RWPE2 (cell line): ENCODE results near the gene RXRA.
A peak's percentile ranks its signal among the peaks of the same experiment; 100 is the strongest.

ENCODE experiments used
- ATAC-seq: fragments of 200-7000 bp; cut with Tn5 transposase; 3 replicates; pipeline ENCODE4 v1.9.1; 2021; ENCODE audit warnings: low read depth
- DNase-seq: peaks from one replicate; pipeline ENCODE4 v3.0.0-alpha.2; 2020; ENCODE audit warnings: low spot score
- H3K27ac ChIP-seq: fragments of 450-650 bp; 2 replicates; pipeline ENCODE4 v1.5.1; 2017; ENCODE audit warnings: mild to moderate bottlenecking; ENCODE audit not compliant: poor library complexity, severe bottlenecking
- H3K27me3 ChIP-seq: fragments of 250-450 bp; sonication (Bioruptor Pico); 2 replicates; pipeline ENCODE4 v1.5.1; 2021; ENCODE audit warnings: mild to moderate bottlenecking, moderate library complexity; ENCODE audit not compliant: insufficient read depth, poor library complexity, severe bottlenecking
- H3K36me3 ChIP-seq: fragments of 250-450 bp; sonication (Bioruptor Pico); 2 replicates; pipeline ENCODE4 v1.5.1; 2020; ENCODE audit warnings: low read depth, mild to moderate bottlenecking, moderate library complexity
- H3K4me1 ChIP-seq: fragments of 250-450 bp; sonication (Bioruptor Pico); 2 replicates; pipeline ENCODE4 v1.5.1; 2021; ENCODE audit warnings: mild to moderate bottlenecking, moderate library complexity; ENCODE audit not compliant: insufficient read depth, poor library complexity, severe bottlenecking
- H3K4me3 ChIP-seq: fragments of 250-450 bp; sonication (Bioruptor Pico); 2 replicates; pipeline ENCODE4 v1.5.1; 2021; ENCODE audit warnings: mild to moderate bottlenecking, moderate library complexity; ENCODE audit not compliant: severe bottlenecking
- H3K9me3 ChIP-seq: fragments of 250-450 bp; sonication (Bioruptor Pico); 2 replicates; pipeline ENCODE4 v1.5.1; 2021; ENCODE audit warnings: mild to moderate bottlenecking, moderate library complexity; ENCODE audit not compliant: severe bottlenecking
- CTCF ChIP-seq: fragments of 450-650 bp; IDR thresholded peaks from one replicate; pipeline ENCODE4 v1.5.1; 2017; ENCODE audit warnings: mild to moderate bottlenecking, moderate library complexity; ENCODE audit not compliant: poor library complexity, severe bottlenecking

The RXRA gene

DNA sequence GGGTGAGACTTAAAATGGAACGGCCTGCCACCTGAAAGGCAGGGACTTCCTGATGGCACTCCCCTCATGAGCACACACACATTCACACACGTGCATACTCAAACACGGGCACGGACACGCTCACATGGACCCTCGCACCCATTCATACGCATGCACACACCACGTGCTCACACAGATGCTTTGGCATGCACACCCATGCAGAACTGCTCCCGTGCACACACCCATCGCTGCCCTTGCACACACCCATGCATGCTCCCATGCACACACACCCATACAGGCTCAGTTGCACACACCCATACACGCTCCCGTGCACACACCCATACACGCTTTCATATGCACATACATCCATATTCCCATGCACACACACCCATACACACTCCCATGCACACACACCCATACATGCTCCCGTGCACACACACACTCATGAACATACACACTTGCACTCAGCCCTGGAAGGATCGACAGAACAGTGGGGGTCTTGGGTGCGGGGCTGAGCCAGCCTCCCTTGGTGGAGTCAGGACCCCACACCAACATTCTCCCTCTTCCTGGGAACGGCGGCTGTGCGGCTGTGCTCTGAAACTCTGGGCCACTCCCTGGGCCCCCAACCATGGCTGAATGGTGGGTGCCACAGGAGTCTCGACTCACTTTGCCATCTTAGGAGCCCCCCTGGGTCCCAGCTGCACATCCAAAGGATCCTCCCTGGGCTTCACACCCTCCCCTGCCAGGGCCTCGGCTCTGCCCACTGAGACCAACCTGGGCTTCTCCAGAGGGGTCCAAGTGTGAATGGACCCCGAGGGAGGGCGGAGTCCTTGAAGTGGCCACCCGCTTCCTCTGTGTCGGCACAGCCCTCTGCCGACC lies 115.2 kb downstream of the RXRA start:
- Histone ChIP-seq H3K27me3 (no peaks in the 10 kb centered on the region), H3K4me1 (peaks cover 4% of the 10 kb centered on the region), H3K4me3 (no peak overlapping the region), H3K36me3 (peaks cover 8% of the 10 kb centered on the region), H3K9me3 (no peaks in the 10 kb centered on the region), H3K27ac (no peak overlapping the region)
- ATAC-seq, result no peak
- DNase-seq, result no peak
- no peak for TF ChIP-seq CTCF

- Histone ChIP-seq H3K27me3 (no peaks in the 10 kb centered on the region), H3K36me3 (peaks cover 2% of the 10 kb centered on the region), H3K27ac (no peak overlapping the region), H3K4me3 (no peak overlapping the region), H3K4me1 (peaks cover 4% of the 10 kb centered on the region), H3K9me3 (no peaks in the 10 kb centered on the region)
- TF ChIP-seq CTCF, result no peak
- no peak for DNase-seq
- no peak for ATAC-seq
Measured at GRCh38 chr9:134442085-134442474, 115.8 kb downstream of the RXRA start.

- Histone ChIP-seq H3K27ac (no peak overlapping the region), H3K36me3 (no peaks in the 10 kb centered on the region), H3K9me3 (no peaks in the 10 kb centered on the region), H3K4me1 (peaks cover 4% of the 10 kb centered on the region), H3K27me3 (no peaks in the 10 kb centered on the region), H3K4me3 (no peak overlapping the region)
- ATAC-seq (peak; percentile 0; the same call in 1 of the 3 replicates), DNase-seq (no peak)
- TF ChIP-seq CTCF, result no peak
Measured at GRCh38 chr9:134442486-134443173, 116.4 kb downstream of the RXRA start.

DNA sequence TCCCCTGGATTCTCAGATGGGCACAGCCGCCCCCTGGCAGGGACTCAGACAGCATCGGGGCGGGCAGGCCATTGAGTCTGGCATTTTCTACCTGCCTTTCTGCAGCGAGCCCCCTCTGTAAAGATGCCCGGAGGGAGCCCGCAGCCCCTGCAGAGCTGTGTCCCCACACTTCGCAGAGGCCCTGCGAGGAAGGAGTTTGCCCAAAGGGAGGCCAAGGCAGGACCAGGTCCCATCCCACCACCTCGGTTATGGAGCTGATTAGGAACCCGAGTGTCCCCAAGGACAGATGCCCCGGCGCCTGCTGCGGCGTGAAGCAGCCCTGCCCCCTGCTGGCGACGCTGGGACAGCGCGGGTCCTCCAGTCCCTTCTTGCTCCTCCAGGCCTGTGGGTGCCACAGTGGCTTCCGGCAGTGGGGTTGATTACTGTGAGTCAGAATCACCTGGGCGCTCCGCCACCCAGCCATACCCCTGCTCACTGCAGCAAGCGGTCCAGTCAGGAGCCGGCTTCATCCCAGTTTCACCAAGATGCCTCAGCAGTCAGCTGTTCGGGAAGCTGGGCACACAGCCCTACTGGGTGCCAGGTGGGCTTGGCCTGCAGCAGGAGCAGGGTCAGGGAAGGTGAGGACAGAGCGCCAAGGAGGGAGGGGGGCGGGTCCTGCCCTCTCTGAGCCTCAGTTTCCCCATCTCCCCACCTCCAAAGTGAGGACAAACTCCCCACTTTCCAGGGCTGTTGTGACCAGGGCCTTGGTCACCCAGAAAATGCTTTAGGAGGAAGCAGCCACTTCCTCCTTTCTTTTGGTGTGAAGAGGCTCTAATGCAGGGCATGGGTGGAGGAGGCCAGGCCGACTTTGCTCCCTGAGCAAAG lies 117.2 kb downstream of the RXRA start:
- Histone ChIP-seq H3K27me3 (no peaks in the 10 kb centered on the region), H3K4me1 (peaks cover 4% of the 10 kb centered on the region), H3K9me3 (peaks cover 2% of the 10 kb centered on the region), H3K36me3 (no peaks in the 10 kb centered on the region), H3K27ac (no peak overlapping the region), H3K4me3 (no peak overlapping the region)
- ATAC-seq, result peak; percentile 95
- DNase-seq, result peak; percentile 95
- TF ChIP-seq CTCF, result peak; percentile 97
